Measurements from ENCODE around the gene OVCH1.
A peak's percentile ranks its signal among the peaks of the same experiment; 100 is the strongest.
"Not testable (repeated sequence)": the region's sequence is repeated elsewhere in the genome, so short reads cannot be mapped to it uniquely, and the experiment has no call there.

OVCH1 gene

DNA sequence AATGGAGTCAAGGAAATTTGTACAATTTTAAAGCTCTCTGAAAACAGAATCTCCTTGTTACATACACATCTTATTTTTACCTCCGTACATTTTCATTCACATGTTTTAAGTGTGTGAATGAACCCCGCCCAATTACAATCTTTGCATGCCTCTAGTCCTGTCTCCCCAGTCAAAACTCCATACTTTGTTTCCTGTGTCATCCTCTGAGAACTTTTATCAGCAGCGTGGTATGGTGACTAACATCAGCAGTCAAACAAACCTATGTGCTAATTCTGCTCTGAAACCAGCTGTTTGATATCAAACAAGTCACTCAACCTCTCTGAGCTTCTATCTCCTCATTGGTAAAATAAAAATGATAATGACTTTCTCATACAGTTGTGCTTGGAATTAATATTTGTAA lies 100.7 kb downstream of the OVCH1 start:
- TF ChIP-seq, protein P1, sequence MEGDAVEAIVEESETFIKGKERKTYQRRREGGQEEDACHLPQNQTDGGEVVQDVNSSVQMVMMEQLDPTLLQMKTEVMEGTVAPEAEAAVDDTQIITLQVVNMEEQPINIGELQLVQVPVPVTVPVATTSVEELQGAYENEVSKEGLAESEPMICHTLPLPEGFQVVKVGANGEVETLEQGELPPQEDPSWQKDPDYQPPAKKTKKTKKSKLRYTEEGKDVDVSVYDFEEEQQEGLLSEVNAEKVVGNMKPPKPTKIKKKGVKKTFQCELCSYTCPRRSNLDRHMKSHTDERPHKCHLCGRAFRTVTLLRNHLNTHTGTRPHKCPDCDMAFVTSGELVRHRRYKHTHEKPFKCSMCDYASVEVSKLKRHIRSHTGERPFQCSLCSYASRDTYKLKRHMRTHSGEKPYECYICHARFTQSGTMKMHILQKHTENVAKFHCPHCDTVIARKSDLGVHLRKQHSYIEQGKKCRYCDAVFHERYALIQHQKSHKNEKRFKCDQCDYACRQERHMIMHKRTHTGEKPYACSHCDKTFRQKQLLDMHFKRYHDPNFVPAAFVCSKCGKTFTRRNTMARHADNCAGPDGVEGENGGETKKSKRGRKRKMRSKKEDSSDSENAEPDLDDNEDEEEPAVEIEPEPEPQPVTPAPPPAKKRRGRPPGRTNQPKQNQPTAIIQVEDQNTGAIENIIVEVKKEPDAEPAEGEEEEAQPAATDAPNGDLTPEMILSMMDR (IDR thresholded peaks at IDR 0.05; ENCODE audit: borderline replicate concordance, insufficient read depth, low read depth, low read length): no peak
- H3K4me3 ChIP-seq (ENCODE audit: low read depth, low read length): no peak overlapping the region

- TF ChIP-seq, protein P1 (IDR thresholded peaks at IDR 0.05; ENCODE audit: borderline replicate concordance, insufficient read depth, low read depth, low read length): no peak
- H3K4me3 ChIP-seq (ENCODE audit: low read depth, low read length): no peak overlapping the region
Measured at GRCh38 chr12:29395356-29395755, 102.1 kb downstream of the OVCH1 start.

GRCh38 chr12:29390419-29390818 lies 107.1 kb downstream of the OVCH1 start:
- not testable (repeated sequence) for H3K4me3 ChIP-seq (ENCODE audit: low read depth, low read length)

DNA sequence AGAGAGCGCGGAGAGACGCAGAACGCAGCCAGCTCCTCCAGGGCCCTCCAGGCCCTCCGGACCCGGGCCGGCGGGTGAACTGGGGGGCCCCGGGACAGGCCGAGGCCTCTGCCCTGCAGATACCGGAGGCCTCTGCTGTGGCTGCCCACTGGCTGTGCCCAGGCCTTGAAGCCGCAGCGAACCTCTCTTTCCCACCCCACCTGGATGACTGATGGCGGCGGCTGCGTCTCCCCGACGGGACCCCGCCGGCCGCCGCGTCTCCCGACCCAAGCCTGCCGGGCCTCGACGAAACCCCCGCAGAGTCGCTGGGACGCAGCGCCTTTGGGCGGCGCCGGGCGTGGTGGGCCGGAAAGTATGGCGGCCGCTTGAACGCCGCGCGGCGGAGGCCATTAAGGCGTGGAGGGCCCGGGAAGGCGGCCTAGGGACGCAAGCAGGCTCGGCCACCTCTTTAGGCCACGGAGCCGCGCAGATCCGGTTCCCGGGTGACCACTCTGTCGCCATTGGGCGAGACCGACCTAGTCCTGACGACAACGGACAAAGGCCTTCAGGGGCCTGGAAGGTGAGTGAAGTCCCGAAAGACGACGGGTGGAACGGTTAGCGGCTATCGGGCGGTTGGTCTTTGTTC lies 108.1 kb downstream of the OVCH1 start:
- TF ChIP-seq, protein P1 (IDR thresholded peaks at IDR 0.05; ENCODE audit: borderline replicate concordance, insufficient read depth, low read depth, low read length): no peak
- no peak overlapping the region for H3K4me3 ChIP-seq (ENCODE audit: low read depth, low read length)

DNA sequence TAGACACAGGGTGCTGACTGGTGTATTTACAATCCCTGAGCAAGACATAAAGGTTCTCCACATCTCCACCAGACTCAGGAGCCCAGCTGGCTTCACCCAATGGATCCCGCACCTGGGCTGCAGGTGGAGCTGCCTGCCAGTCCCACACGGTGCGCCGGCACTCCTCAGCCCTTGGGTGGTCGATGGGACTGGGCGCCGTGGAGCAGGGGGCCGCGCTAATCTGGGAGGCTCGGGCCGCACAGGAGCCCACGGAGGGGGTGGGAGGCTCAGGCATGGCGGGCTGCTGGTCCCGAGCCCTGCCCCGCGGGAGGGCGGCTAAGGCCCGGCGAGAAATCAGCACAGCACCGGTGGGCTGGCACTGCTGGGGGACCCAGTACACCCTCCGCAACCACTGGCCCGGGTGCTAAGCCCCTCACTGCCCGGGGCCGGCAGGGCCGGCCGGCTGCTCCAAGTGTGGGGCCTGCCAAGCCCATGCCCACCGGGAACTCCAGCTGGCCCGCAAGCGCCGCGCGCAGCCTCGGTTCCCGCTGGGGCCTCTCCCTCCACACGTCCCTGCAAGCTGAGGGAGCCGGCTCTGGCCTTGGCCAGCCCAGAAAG lies 111.3 kb downstream of the OVCH1 start:
- H3K4me3 ChIP-seq (ENCODE audit: low read depth, low read length): not testable (repeated sequence)

DNA sequence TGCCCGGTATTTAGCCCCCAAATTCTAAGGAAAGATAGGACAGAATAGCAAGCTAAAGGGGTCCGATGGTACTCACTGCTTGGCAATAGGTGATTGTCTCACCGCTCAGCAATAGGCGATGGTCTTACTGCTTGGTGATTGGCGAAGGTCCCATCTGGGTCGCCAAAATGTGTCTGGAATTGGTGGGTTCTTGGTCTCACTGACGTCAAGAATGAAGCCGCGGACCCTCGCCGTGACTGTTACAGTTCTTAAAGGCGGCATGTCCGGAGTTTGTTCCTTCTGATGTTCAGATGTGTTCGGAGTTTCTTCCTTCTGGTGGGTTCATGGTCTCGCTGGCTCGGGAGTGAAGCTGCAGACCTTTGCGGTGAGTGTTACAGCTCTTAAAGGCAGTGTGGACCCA lies 112.3 kb downstream of the OVCH1 start:
- not testable (repeated sequence) for H3K4me3 ChIP-seq (ENCODE audit: low read depth, low read length)

- H3K4me3 ChIP-seq (ENCODE audit: low read depth, low read length): no peak overlapping the region
- TF ChIP-seq, protein P1 (IDR thresholded peaks at IDR 0.05; ENCODE audit: borderline replicate concordance, insufficient read depth, low read depth, low read length): no peak
Measured at GRCh38 chr12:29382251-29382650, 115.2 kb downstream of the OVCH1 start.

- TF ChIP-seq, protein P1 (IDR thresholded peaks at IDR 0.05; ENCODE audit: borderline replicate concordance, insufficient read depth, low read depth, low read length): no peak
- peak within 1 kb of the TSS; percentile 86 for H3K4me3 ChIP-seq (ENCODE audit: low read depth, low read length)
Measured at GRCh38 chr12:29380536-29381523, 116.7 kb downstream of the OVCH1 start, which contains the start of gene ERGIC2. TSS of gene ERGIC2 (minus strand) at chr12:29381172. CDS start at chr12:29371633, 9,539 bp downstream.
